ENCODE measurements around the gene PPP1R13B.

GRCh38 chr14:103875010-103875409 is 27.6 kb upstream of the PPP1R13B start:
- no peak for TF ChIP-seq CTCF (IDR thresholded peaks at IDR 0.05 in 4 of 5, conservative IDR thresholded peaks at IDR 0.05 in 1 of 5)
- TF ChIP-seq POLR2A (IDR thresholded peaks at IDR 0.05) = no peak
